Activated T-cell treated with anti-CD3 and anti-CD28 coated beads, Interleukin-2, amount 50 U/mL, for 24 hours (primary cell): ENCODE measurements around the gene TDRKH.
"Not testable (repeated sequence)": the region's sequence is repeated elsewhere in the genome, so short reads cannot be mapped to it uniquely, and the experiment has no call there.

Experiments
- DNase-seq: peaks from one replicate; pipeline ENCODE4 v3.0.0-alpha.2; 2020
- H3K27ac Mint-ChIP-seq: 2 replicates; pipeline ENCODE4 v1.8.0; 2020; ENCODE audit warnings: mild to moderate bottlenecking, mixed read lengths
- H3K27me3 Mint-ChIP-seq: 2 replicates; pipeline ENCODE4 v1.8.0; 2020; ENCODE audit warnings: mixed read lengths
- H3K36me3 Mint-ChIP-seq: 2 replicates; pipeline ENCODE4 v1.8.0; 2020; ENCODE audit warnings: low read depth, mixed read lengths
- H3K4me1 Mint-ChIP-seq: 2 replicates; pipeline ENCODE4 v1.8.0; 2020; ENCODE audit warnings: low read depth, mixed read lengths
- H3K4me3 Mint-ChIP-seq: 2 replicates; pipeline ENCODE4 v1.8.0; 2020; ENCODE audit warnings: mild to moderate bottlenecking, moderate library complexity, mixed read lengths
- H3K9me3 Mint-ChIP-seq: 2 replicates; pipeline ENCODE4 v1.8.0; 2020; ENCODE audit warnings: mixed read lengths

Gene TDRKH

GRCh38 chr1:151774256-151774922 is 15.9 kb downstream of the TDRKH start:
- no peak overlapping the region for H3K4me3 Mint-ChIP-seq
- H3K36me3 Mint-ChIP-seq: peaks cover 41% of the 10 kb centered on the region
- no peaks in the 10 kb centered on the region for H3K27me3 Mint-ChIP-seq

GRCh38 chr1:151773702-151774101 is 16.6 kb downstream of the TDRKH start:
- no peaks in the 10 kb centered on the region for H3K9me3 Mint-ChIP-seq
- peaks cover 35% of the 10 kb centered on the region for H3K36me3 Mint-ChIP-seq

More at GRCh38 chr1:151774256-151774922, 15.9 kb downstream of the TDRKH start:
- no peaks in the 10 kb centered on the region for H3K9me3 Mint-ChIP-seq
- no peaks in the 10 kb centered on the region for H3K4me1 Mint-ChIP-seq
- DNase-seq: no peak
- no peak overlapping the region for H3K27ac Mint-ChIP-seq

GRCh38 chr1:151769270-151769669 is 21.0 kb downstream of the TDRKH start:
- not testable (repeated sequence) for H3K27me3 Mint-ChIP-seq, H3K36me3 Mint-ChIP-seq, H3K27ac Mint-ChIP-seq, H3K9me3 Mint-ChIP-seq, H3K4me1 Mint-ChIP-seq, H3K4me3 Mint-ChIP-seq, DNase-seq

More at GRCh38 chr1:151773702-151774101, 16.6 kb downstream of the TDRKH start:
- no peak for DNase-seq
- Mint-ChIP-seq H3K27me3 (no peaks in the 10 kb centered on the region), H3K4me3 (no peak overlapping the region), H3K4me1 (no peaks in the 10 kb centered on the region), H3K27ac (no peak overlapping the region)

GRCh38 chr1:151768351-151769066 is 21.8 kb downstream of the TDRKH start:
- not testable (repeated sequence) for H3K36me3 Mint-ChIP-seq, H3K4me3 Mint-ChIP-seq, H3K27me3 Mint-ChIP-seq, H3K9me3 Mint-ChIP-seq, DNase-seq, H3K27ac Mint-ChIP-seq
- peaks cover 13% of the 10 kb centered on the region for H3K4me1 Mint-ChIP-seq

GRCh38 chr1:151763990-151764389 is 26.3 kb downstream of the TDRKH start:
- H3K27ac Mint-ChIP-seq: peak overlapping the region; percentile 91
- H3K27me3 Mint-ChIP-seq: no peaks in the 10 kb centered on the region
- peaks cover 47% of the 10 kb centered on the region for H3K36me3 Mint-ChIP-seq
- peaks cover 29% of the 10 kb centered on the region for H3K4me1 Mint-ChIP-seq
- no peaks in the 10 kb centered on the region for H3K9me3 Mint-ChIP-seq
- peak overlapping the region; percentile 94 for H3K4me3 Mint-ChIP-seq
- DNase-seq: no peak

GRCh38 chr1:151762941-151763921 is 27.1 kb downstream of the TDRKH start, which contains the start of gene MRPL9:
Gene MRPL9 (minus strand): TSS chr1:151763496. CDS start chr1:151763479, 17 bp downstream.
- Mint-ChIP-seq H3K4me3 (peak within 1 kb of the TSS; percentile 94), H3K27ac (peak within 1 kb of the TSS; percentile 91), H3K9me3 (no peaks in the 10 kb centered on the region), H3K27me3 (no peaks in the 10 kb centered on the region), H3K36me3 (peaks cover 53% of the 10 kb centered on the region), H3K4me1 (peaks cover 27% of the 10 kb centered on the region)
- DNase-seq: peak; percentile 92

- H3K27ac Mint-ChIP-seq: peak overlapping the region; percentile 91
- H3K4me1 Mint-ChIP-seq: peaks cover 40% of the 10 kb centered on the region
- no peak overlapping the region for H3K4me3 Mint-ChIP-seq
Measured at GRCh38 chr1:151760597-151761385, 29.5 kb downstream of the TDRKH start.

GRCh38 chr1:151759241-151759640 is 31.1 kb downstream of the TDRKH start:
- H3K9me3 Mint-ChIP-seq: no peaks in the 10 kb centered on the region
- H3K27ac Mint-ChIP-seq: peak overlapping the region; percentile 51
- no peaks in the 10 kb centered on the region for H3K27me3 Mint-ChIP-seq
- H3K36me3 Mint-ChIP-seq: peaks cover 87% of the 10 kb centered on the region
- H3K4me1 Mint-ChIP-seq: peaks cover 36% of the 10 kb centered on the region
- no peak for DNase-seq
- no peak overlapping the region for H3K4me3 Mint-ChIP-seq

More at GRCh38 chr1:151760597-151761385, 29.5 kb downstream of the TDRKH start:
- Mint-ChIP-seq H3K36me3 (peaks cover 76% of the 10 kb centered on the region), H3K27me3 (no peaks in the 10 kb centered on the region), H3K9me3 (no peaks in the 10 kb centered on the region)
- DNase-seq: no peak

- Mint-ChIP-seq H3K4me1 (peaks cover 18% of the 10 kb centered on the region), H3K27me3 (peaks cover 4% of the 10 kb centered on the region), H3K36me3 (peaks cover 68% of the 10 kb centered on the region), H3K27ac (peak overlapping the region; percentile 72), H3K4me3 (no peak overlapping the region), H3K9me3 (no peaks in the 10 kb centered on the region)
- DNase-seq: no peak
Measured at GRCh38 chr1:151756291-151756690, 34.0 kb downstream of the TDRKH start.

GRCh38 chr1:151741516-151741915 is 48.8 kb downstream of the TDRKH start:
- H3K27me3 Mint-ChIP-seq: no peaks in the 10 kb centered on the region
- no peak overlapping the region for H3K4me3 Mint-ChIP-seq
- peaks cover 2% of the 10 kb centered on the region for H3K4me1 Mint-ChIP-seq
- no peak for DNase-seq
- no peaks in the 10 kb centered on the region for H3K36me3 Mint-ChIP-seq
- H3K27ac Mint-ChIP-seq: no peak overlapping the region
- peaks cover 11% of the 10 kb centered on the region for H3K9me3 Mint-ChIP-seq

- Mint-ChIP-seq H3K27me3 (no peaks in the 10 kb centered on the region), H3K27ac (no peak overlapping the region), H3K4me1 (peaks cover 2% of the 10 kb centered on the region), H3K9me3 (peaks cover 11% of the 10 kb centered on the region), H3K4me3 (no peak overlapping the region), H3K36me3 (no peaks in the 10 kb centered on the region)
- DNase-seq: no peak
Measured at GRCh38 chr1:151739590-151740355, 50.5 kb downstream of the TDRKH start.

- no peak for DNase-seq
- peaks cover 11% of the 10 kb centered on the region for H3K9me3 Mint-ChIP-seq
- peaks cover 6% of the 10 kb centered on the region for H3K27me3 Mint-ChIP-seq
- H3K4me3 Mint-ChIP-seq: no peak overlapping the region
- no peaks in the 10 kb centered on the region for H3K36me3 Mint-ChIP-seq
- H3K27ac Mint-ChIP-seq: no peak overlapping the region
- H3K4me1 Mint-ChIP-seq: peaks cover 2% of the 10 kb centered on the region
Measured at GRCh38 chr1:151737479-151737878, 52.8 kb downstream of the TDRKH start.

GRCh38 chr1:151737026-151737425 is 53.3 kb downstream of the TDRKH start:
- Mint-ChIP-seq H3K4me3 (no peak overlapping the region), H3K27ac (no peak overlapping the region), H3K9me3 (peaks cover 11% of the 10 kb centered on the region), H3K4me1 (peaks cover 2% of the 10 kb centered on the region), H3K36me3 (no peaks in the 10 kb centered on the region), H3K27me3 (peaks cover 8% of the 10 kb centered on the region)
- DNase-seq: no peak
